WTC11 (cell line): ENCODE measurements around the gene USP48. TPM values are rescaled to one million over a fixed set of nuclear protein-coding genes. Genes with fewer than 3 reads are reported as not detected.

Source experiments
- ATAC-seq: fragments of 200-7000 bp; cut with Tn5 transposase; 2 replicates; pipeline ENCODE4 v1.10.0; 2021; ENCODE audit warnings: mild to moderate bottlenecking, moderate library complexity
- CTCF ChIA-PET: fragments of 300-600 bp; sonication (Branson Sonifier 250); formaldehyde crosslinking; loops from one replicate; lab custom pipeline; 2021; ENCODE audit warnings: antibody characterized with exemption; lab: Charles Lee
- POLR2A ChIA-PET: fragments of 350-600 bp; sonication (Branson Sonifier 250); formaldehyde crosslinking; loops from one replicate; lab custom pipeline; 2021; ENCODE audit warnings: antibody characterized with exemption; lab: Charles Lee
- DNase-seq: peaks from one replicate; pipeline ENCODE4 v3.0.0; 2021; ENCODE audit warnings: low spot score
- H3K27ac Mint-ChIP-seq: 2 replicates; pipeline ENCODE4 v1.8.0; 2021; ENCODE audit warnings: mixed read lengths
- H3K27me3 Mint-ChIP-seq: 2 replicates; pipeline ENCODE4 v1.8.0; 2021; ENCODE audit warnings: low read depth, mild to moderate bottlenecking, moderate library complexity, mixed read lengths
- H3K36me3 Mint-ChIP-seq: 2 replicates; pipeline ENCODE4 v1.8.0; 2021; ENCODE audit warnings: mixed read lengths
- H3K4me1 Mint-ChIP-seq: 2 replicates; pipeline ENCODE4 v1.8.0; 2022; ENCODE audit warnings: mixed read lengths
- H3K4me3 Mint-ChIP-seq: 2 replicates; pipeline ENCODE4 v1.8.0; 2021; ENCODE audit warnings: mild to moderate bottlenecking, moderate library complexity, mixed read lengths
- H3K9me3 Mint-ChIP-seq: 2 replicates; pipeline ENCODE4 v1.8.0; 2021; ENCODE audit warnings: mixed read lengths
- ATF1 ChIP-seq: sonication (generic); formaldehyde crosslinking; IDR thresholded peaks from 2 replicates; pipeline ENCODE4 v1.8.1; 2023; ENCODE audit warnings: mild to moderate bottlenecking, moderate library complexity, missing genetic modification reagents
- EMX1 ChIP-seq: fragments of 250-450 bp; sonication (Bioruptor Pico); IDR thresholded peaks from 2 replicates; pipeline ENCODE4 v1.8.0; 2021; ENCODE audit warnings: mild to moderate bottlenecking
- FOXP1 ChIP-seq: sonication (generic); formaldehyde crosslinking; IDR thresholded peaks from 2 replicates; pipeline ENCODE4 v1.8.0; 2022; ENCODE audit warnings: missing genetic modification reagents, mild to moderate bottlenecking, moderate library complexity, borderline replicate concordance
- HMGXB4 ChIP-seq: sonication (generic); formaldehyde crosslinking; IDR thresholded peaks from 2 replicates; pipeline ENCODE4 v1.8.1; 2023; ENCODE audit warnings: mild to moderate bottlenecking, moderate library complexity, missing genetic modification reagents
- JAZF1 ChIP-seq: fragments of 250-450 bp; sonication (Bioruptor Pico); IDR thresholded peaks from 2 replicates; pipeline ENCODE4 v1.9.0; 2021; ENCODE audit warnings: moderate library complexity, mild to moderate bottlenecking, inconsistent platforms
- MXD4 ChIP-seq: fragments of 250-450 bp; sonication (Bioruptor Pico); IDR thresholded peaks from 2 replicates; pipeline ENCODE4 v1.8.0; 2021; ENCODE audit warnings: mild to moderate bottlenecking, moderate library complexity, borderline replicate concordance
- SMAD3 ChIP-seq: sonication (generic); formaldehyde crosslinking; IDR thresholded peaks from 2 replicates; pipeline ENCODE4 v1.8.0; 2022; ENCODE audit warnings: missing genetic modification reagents, mild to moderate bottlenecking, borderline replicate concordance
- STAT6 ChIP-seq: sonication (generic); formaldehyde crosslinking; conservative IDR thresholded peaks from 2 replicates; pipeline ENCODE4 v1.8.1; 2023; ENCODE audit warnings: mild to moderate bottlenecking, low read depth, missing genetic modification reagents, moderate library complexity
- TEAD1 ChIP-seq: sonication (generic); formaldehyde crosslinking; IDR thresholded peaks from 2 replicates; pipeline ENCODE4 v1.8.0; 2022; ENCODE audit warnings: mild to moderate bottlenecking, missing genetic modification reagents
- ZBTB21 ChIP-seq: sonication (generic); formaldehyde crosslinking; IDR thresholded peaks from 2 replicates; pipeline ENCODE4 v1.8.1; 2023; ENCODE audit warnings: mild to moderate bottlenecking, missing genetic modification reagents, borderline replicate concordance
- ZNF219 ChIP-seq: sonication (generic); formaldehyde crosslinking; IDR thresholded peaks from 2 replicates; pipeline ENCODE4 v1.8.0; 2023; ENCODE audit warnings: missing genetic modification reagents, mild to moderate bottlenecking, borderline replicate concordance
- ZNF317 ChIP-seq: sonication (generic); formaldehyde crosslinking; IDR thresholded peaks from 2 replicates; pipeline ENCODE4 v1.8.1; 2023; ENCODE audit warnings: low read depth, mild to moderate bottlenecking, moderate library complexity, missing genetic modification reagents, borderline replicate concordance
- ZNF396 ChIP-seq: fragments of 250-450 bp; sonication (Bioruptor Pico); IDR thresholded peaks from 2 replicates; pipeline ENCODE4 v1.8.0; 2021; ENCODE audit warnings: mild to moderate bottlenecking, moderate library complexity, borderline replicate concordance
- ZNF416 ChIP-seq: fragments of 250-450 bp; sonication (Bioruptor Pico); IDR thresholded peaks from 2 replicates; pipeline ENCODE4 v1.9.0; 2021; ENCODE audit warnings: mild to moderate bottlenecking, inconsistent platforms
- ZNF425 ChIP-seq: fragments of 250-450 bp; sonication (Bioruptor Pico); conservative IDR thresholded peaks from 2 replicates; pipeline ENCODE4 v1.9.0; 2021; ENCODE audit warnings: mild to moderate bottlenecking
- ZNF512 ChIP-seq: sonication (generic); formaldehyde crosslinking; IDR thresholded peaks from 2 replicates; pipeline ENCODE4 v1.8.1; 2022; ENCODE audit warnings: missing genetic modification reagents, borderline replicate concordance
- ZSCAN18 ChIP-seq: fragments of 250-450 bp; sonication (Bioruptor Pico); IDR thresholded peaks from 2 replicates; pipeline ENCODE4 v2.1.2; 2022; ENCODE audit warnings: mild to moderate bottlenecking, moderate library complexity
- total RNA-seq: library from RNA; stranded (reverse); gene quantifications from 3 replicates; pipeline ENCODE4 v1.2.3, GENCODE V29; 2021

Gene USP48
- total RNA-seq, 1 experiment from 2014 or later, result 86.9 TPM

- Mint-ChIP-seq H3K27me3 (no peaks in the 10 kb centered on the region), H3K27ac (no peak overlapping the region), H3K4me3 (no peak overlapping the region), H3K36me3 (no peaks in the 10 kb centered on the region), H3K4me1 (no peaks in the 10 kb centered on the region), H3K9me3 (no peaks in the 10 kb centered on the region; the same call in 1 of the 2 replicates)
- ATAC-seq (no peak), DNase-seq (no peak)
- TF ChIP-seq ZSCAN18 (CRISPR knock-in tag) (no peak), SMAD3 (CRISPR knock-in tag) (no peak), ZNF317 (CRISPR knock-in tag) (no peak), ZNF396 (CRISPR knock-in tag) (no peak)
- POLR2A ChIA-PET, result no interaction called here
- CTCF ChIA-PET, result no interaction called here
These were observed 21.6 kb upstream of the USP48 start for GRCh38 chr1:21804536-21804935.

GRCh38 chr1:21801100-21801499, 18.2 kb upstream of the USP48 start:
- no peak overlapping the region for H3K27ac Mint-ChIP-seq
- TF ChIP-seq ATF1 (CRISPR knock-in tag) (no peak), ZNF219 (no peak), ZNF396 (CRISPR knock-in tag) (no peak), FOXP1 (CRISPR knock-in tag) (no peak)
- no peaks in the 10 kb centered on the region for H3K36me3 Mint-ChIP-seq
- no peak overlapping the region for H3K4me3 Mint-ChIP-seq
- DNase-seq (no peak), ATAC-seq (no peak)
- no peaks in the 10 kb centered on the region; the same call in 1 of the 2 replicates for H3K27me3 Mint-ChIP-seq
- no peaks in the 10 kb centered on the region; the same call in 1 of the 2 replicates for H3K9me3 Mint-ChIP-seq
- ChIA-PET CTCF (no interaction called here), POLR2A (no interaction called here)
- no peaks in the 10 kb centered on the region for H3K4me1 Mint-ChIP-seq

- POLR2A ChIA-PET, result no interaction called here
- H3K27me3 Mint-ChIP-seq, result peaks cover 2% of the 10 kb centered on the region
- TF ChIP-seq TEAD1 (CRISPR knock-in tag) (no peak), JAZF1 (CRISPR knock-in tag) (no peak), HMGXB4 (no peak), MXD4 (no peak)
- H3K36me3 Mint-ChIP-seq, result peaks cover 5% of the 10 kb centered on the region
- no peaks in the 10 kb centered on the region for H3K4me1 Mint-ChIP-seq
- H3K4me3 Mint-ChIP-seq, result no peak overlapping the region
- CTCF ChIA-PET, result no interaction called here
- H3K27ac Mint-ChIP-seq, result no peak overlapping the region
- H3K9me3 Mint-ChIP-seq, result peaks cover 6% of the 10 kb centered on the region
- DNase-seq (no peak), ATAC-seq (no peak)
These were observed 16.8 kb upstream of the USP48 start for GRCh38 chr1:21799730-21800129.

- ATAC-seq (no peak), DNase-seq (no peak)
- ChIA-PET POLR2A (interaction anchor here (1.1 kb wide), 1 partner anchor 13 kb away, joined by 3 read pairs; no protein-coding TSS in a partner anchor), CTCF (no interaction called here)
- H3K4me1 Mint-ChIP-seq, result peaks cover 2% of the 10 kb centered on the region
- H3K36me3 Mint-ChIP-seq, result peaks cover 8% of the 10 kb centered on the region
- peaks cover 4% of the 10 kb centered on the region for H3K27me3 Mint-ChIP-seq
- peaks cover 12% of the 10 kb centered on the region for H3K9me3 Mint-ChIP-seq
- H3K4me3 Mint-ChIP-seq, result no peak overlapping the region
- no peak overlapping the region for H3K27ac Mint-ChIP-seq
- no peak for TF ChIP-seq MXD4
- no peak for TF ChIP-seq TEAD1 (CRISPR knock-in tag)
- TF ChIP-seq ZBTB21 (CRISPR knock-in tag), result no peak
- no peak for TF ChIP-seq EMX1 (CRISPR knock-in tag)
- TF ChIP-seq ZNF425 (CRISPR knock-in tag), result no peak
- TF ChIP-seq ZNF512 (CRISPR knock-in tag), result no peak
- TF ChIP-seq HMGXB4, result no peak
- no peak for TF ChIP-seq ZNF416
- no peak for TF ChIP-seq STAT6 (CRISPR knock-in tag)
These were observed 12.1 kb upstream of the USP48 start for GRCh38 chr1:21795075-21795474.
